ENCODE measurements around the gene TNFRSF19.

TNFRSF19 gene

DNA sequence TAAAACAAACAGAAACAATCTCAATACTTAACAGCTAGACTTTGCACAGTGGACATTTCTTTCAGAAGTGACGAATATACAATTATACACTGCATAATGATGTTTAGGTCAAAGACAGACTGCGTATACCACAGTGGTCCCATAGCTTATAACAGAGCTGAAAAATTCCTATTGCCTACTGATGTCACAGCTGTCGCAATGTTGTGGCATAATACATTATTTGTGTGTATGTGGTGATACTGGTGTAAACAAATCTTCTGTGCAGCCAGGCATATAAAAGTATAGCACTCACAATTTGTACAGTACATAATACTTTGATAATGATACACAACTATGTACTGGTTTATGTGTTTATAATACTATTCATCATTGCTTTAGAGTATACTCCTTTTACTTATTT is 116.7 kb downstream of the TNFRSF19 start:
- Histone ChIP-seq H3K79me2 (ENCODE audit: insufficient read depth, low read depth) (no peaks in the 10 kb centered on the region), H3K36me3 (ENCODE audit: insufficient read depth) (no peaks in the 10 kb centered on the region), H4K20me1 (ENCODE audit: insufficient read depth) (no peaks in the 10 kb centered on the region), H3K27ac (no peak overlapping the region), H3K4me3 (IDR thresholded peaks at IDR 0.05; ENCODE audit: insufficient read depth, low read depth, low read length) (no peak overlapping the region), H3K4me1 (ENCODE audit: low read depth, poor library complexity, severe bottlenecking) (no peaks in the 10 kb centered on the region), H3K27me3 (ENCODE audit: insufficient read depth, low read depth) (no peaks in the 10 kb centered on the region), H3K4me2 (no peak overlapping the region), H2AFZ (ENCODE audit: low read depth) (no peak overlapping the region), H3K9ac (no peak overlapping the region)
- TF ChIP-seq, protein P1, sequence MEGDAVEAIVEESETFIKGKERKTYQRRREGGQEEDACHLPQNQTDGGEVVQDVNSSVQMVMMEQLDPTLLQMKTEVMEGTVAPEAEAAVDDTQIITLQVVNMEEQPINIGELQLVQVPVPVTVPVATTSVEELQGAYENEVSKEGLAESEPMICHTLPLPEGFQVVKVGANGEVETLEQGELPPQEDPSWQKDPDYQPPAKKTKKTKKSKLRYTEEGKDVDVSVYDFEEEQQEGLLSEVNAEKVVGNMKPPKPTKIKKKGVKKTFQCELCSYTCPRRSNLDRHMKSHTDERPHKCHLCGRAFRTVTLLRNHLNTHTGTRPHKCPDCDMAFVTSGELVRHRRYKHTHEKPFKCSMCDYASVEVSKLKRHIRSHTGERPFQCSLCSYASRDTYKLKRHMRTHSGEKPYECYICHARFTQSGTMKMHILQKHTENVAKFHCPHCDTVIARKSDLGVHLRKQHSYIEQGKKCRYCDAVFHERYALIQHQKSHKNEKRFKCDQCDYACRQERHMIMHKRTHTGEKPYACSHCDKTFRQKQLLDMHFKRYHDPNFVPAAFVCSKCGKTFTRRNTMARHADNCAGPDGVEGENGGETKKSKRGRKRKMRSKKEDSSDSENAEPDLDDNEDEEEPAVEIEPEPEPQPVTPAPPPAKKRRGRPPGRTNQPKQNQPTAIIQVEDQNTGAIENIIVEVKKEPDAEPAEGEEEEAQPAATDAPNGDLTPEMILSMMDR (conservative IDR thresholded peaks at IDR 0.05; ENCODE audit: low read depth, low read length): no peak

DNA sequence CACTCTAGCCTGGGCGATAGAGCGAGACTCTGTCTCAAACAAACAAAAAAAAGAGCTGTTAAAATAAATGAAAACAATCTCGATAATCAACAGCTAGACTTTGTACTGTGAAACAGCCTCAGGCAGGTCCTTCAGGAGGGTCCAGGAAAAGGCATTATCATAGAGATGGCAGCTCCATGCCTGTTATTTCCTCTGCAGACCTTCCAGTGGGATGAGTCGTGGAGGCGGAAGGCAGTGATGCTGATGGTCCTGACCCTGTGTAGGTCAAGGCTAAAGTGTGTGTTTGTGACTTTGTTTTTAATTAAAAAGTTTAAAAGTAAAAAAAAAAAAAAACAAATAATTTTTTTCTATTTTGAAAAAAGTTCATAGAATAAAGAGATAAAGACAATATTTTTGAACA is 117.4 kb downstream of the TNFRSF19 start:
- Histone ChIP-seq H3K27ac (no peak overlapping the region), H3K9ac (no peak overlapping the region), H3K79me2 (ENCODE audit: insufficient read depth, low read depth) (no peaks in the 10 kb centered on the region), H3K36me3 (ENCODE audit: insufficient read depth) (no peaks in the 10 kb centered on the region), H3K4me1 (ENCODE audit: low read depth, poor library complexity, severe bottlenecking) (no peaks in the 10 kb centered on the region), H3K4me3 (IDR thresholded peaks at IDR 0.05; ENCODE audit: insufficient read depth, low read depth, low read length) (no peak overlapping the region), H2AFZ (ENCODE audit: low read depth) (no peak overlapping the region), H4K20me1 (ENCODE audit: insufficient read depth) (no peaks in the 10 kb centered on the region), H3K4me2 (no peak overlapping the region), H3K27me3 (ENCODE audit: insufficient read depth, low read depth) (no peaks in the 10 kb centered on the region)
- TF ChIP-seq, protein P1 (conservative IDR thresholded peaks at IDR 0.05; ENCODE audit: low read depth, low read length): no peak

DNA sequence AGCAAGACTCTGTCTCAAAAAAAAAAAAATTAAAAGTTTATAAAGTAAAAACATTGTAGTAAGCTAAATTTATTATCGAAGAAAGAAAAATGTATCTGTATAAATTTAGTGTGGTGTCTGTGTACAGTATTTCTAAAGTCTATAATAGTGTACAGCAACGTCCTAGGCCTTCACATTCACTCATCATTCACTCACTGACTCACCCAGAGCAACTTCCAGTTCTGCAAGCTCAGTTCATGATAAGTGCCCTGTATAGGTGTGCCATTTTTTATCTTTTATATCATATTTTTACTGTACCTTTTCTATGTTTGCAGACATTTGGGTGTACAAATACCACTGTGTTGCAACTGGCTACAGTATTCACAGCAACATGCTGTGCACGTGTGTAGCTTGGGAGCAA is 118.1 kb downstream of the TNFRSF19 start:
- Histone ChIP-seq H3K27ac (no peak overlapping the region), H3K27me3 (ENCODE audit: insufficient read depth, low read depth) (no peaks in the 10 kb centered on the region), H3K4me1 (ENCODE audit: low read depth, poor library complexity, severe bottlenecking) (no peaks in the 10 kb centered on the region), H4K20me1 (ENCODE audit: insufficient read depth) (no peaks in the 10 kb centered on the region), H2AFZ (ENCODE audit: low read depth) (no peak overlapping the region), H3K9ac (no peak overlapping the region), H3K36me3 (ENCODE audit: insufficient read depth) (no peaks in the 10 kb centered on the region), H3K79me2 (ENCODE audit: insufficient read depth, low read depth) (no peaks in the 10 kb centered on the region), H3K4me2 (no peak overlapping the region), H3K4me3 (IDR thresholded peaks at IDR 0.05; ENCODE audit: insufficient read depth, low read depth, low read length) (no peak overlapping the region)
- TF ChIP-seq, protein P1 (conservative IDR thresholded peaks at IDR 0.05; ENCODE audit: low read depth, low read length): no peak

DNA sequence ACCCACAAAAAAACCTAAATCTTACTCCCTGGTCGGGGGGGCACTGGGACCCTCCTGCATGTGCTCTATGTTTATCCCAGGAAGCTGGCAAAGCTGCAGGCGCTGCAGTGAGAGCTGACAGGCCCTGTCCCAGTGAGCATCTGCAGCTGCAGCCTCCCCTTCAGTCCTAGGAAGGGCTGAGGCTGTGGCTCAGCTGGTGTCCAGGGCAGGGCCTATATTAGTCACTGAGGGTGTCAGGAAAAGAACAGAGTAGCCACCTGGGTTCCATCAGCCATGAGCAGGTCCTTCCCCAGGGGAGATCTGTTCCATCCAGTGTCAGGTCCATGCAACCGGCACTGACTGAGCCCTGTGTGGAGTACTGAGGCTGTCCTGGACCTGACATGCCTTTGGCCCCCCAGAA is 120.5 kb downstream of the TNFRSF19 start:
- no peak overlapping the region for H2AFZ ChIP-seq (ENCODE audit: low read depth)
- no peaks in the 10 kb centered on the region for H4K20me1 ChIP-seq (ENCODE audit: insufficient read depth)
- no peaks in the 10 kb centered on the region for H3K36me3 ChIP-seq (ENCODE audit: insufficient read depth)
- H3K4me2 ChIP-seq: no peak overlapping the region
- H3K27me3 ChIP-seq (ENCODE audit: insufficient read depth, low read depth): no peaks in the 10 kb centered on the region
- no peak overlapping the region for H3K4me3 ChIP-seq (IDR thresholded peaks at IDR 0.05; ENCODE audit: insufficient read depth, low read depth, low read length)
- H3K4me1 ChIP-seq (ENCODE audit: low read depth, poor library complexity, severe bottlenecking): no peaks in the 10 kb centered on the region
- H3K79me2 ChIP-seq (ENCODE audit: insufficient read depth, low read depth): no peaks in the 10 kb centered on the region
- H3K9ac ChIP-seq: no peak overlapping the region
- no peak overlapping the region for H3K27ac ChIP-seq
- TF ChIP-seq, protein P1 (conservative IDR thresholded peaks at IDR 0.05; ENCODE audit: low read depth, low read length): no peak
